Measurements from ENCODE around the gene AHNAK.
"Not testable (repeated sequence)": the region's sequence is repeated elsewhere in the genome, so short reads cannot be mapped to it uniquely, and the experiment has no call there.

Gene AHNAK

DNA sequence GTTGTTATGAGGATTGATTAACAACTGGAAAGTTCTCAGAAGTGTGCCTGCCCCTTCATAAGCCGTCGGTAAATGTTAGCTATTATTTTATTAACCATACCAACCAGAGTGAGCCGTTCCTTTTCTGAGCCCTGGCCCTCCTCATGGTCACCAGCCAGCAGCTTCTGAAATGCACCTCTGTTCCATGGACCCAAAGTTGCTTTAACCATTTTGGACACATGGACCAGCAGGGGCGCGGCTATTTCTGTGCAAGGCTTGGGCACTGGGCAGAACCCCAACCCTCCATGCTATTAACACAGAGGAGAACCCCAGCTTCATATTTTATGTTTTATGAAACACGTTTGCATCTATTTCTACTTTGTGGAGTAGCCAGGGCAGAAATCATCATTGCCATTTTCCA lies 146.3 kb downstream of the AHNAK start:
- DNase-seq, result no peak

DNA sequence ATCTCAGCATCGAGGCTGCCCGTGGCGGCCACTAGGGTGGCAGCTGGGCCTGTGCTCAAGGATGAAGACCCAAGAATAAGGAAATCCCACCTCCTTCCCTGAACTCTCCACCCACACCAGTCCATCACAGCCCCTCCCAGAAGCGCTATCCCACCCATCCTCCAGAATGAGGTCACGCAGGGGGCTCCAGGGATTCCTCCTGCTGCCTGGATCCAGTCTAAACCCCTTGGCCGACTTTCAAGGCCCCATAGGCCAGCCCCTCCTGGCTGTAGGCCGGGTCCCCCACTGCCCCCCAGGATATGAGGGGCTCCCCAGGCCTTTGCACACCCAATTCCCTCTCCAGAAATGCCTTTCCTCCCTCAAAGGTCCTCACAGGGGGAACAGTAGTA lies 146.7 kb downstream of the AHNAK start:
- DNase-seq, result no peak

DNA sequence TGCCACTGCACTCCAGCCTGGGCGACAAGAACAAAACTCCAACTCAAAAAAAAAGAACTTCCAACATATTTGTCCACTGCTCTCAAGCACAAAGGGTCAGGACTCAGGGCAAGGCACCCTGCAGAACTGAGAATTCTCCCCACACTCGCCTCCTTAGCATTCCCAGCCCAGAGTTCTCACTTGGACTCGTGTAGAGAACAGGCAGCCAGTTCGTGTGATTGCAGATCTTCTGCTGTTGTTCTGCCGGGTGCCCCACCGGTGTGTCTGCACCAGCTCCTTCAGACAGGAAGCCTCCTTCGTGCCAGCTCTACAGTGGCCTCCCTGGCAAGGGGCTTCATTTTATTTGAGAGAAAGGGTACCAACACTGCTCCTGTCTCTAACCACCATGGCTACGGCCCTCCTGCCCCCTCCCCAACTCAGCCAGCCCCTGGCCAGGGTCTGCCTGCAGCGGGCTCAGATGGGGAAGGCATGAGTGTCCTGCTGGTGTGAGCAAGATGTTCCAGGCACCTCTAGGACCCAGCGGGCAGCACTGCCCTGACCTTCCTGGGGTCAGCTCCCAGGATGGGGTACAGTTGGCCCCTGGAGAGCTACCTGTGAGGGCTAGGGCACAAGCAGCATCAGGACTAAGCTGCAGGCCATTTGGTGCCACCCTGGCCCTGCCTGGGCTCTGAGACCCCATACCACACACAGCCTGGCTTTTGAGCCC lies 147.3 kb downstream of the AHNAK start:
- no peak for DNase-seq

DNA sequence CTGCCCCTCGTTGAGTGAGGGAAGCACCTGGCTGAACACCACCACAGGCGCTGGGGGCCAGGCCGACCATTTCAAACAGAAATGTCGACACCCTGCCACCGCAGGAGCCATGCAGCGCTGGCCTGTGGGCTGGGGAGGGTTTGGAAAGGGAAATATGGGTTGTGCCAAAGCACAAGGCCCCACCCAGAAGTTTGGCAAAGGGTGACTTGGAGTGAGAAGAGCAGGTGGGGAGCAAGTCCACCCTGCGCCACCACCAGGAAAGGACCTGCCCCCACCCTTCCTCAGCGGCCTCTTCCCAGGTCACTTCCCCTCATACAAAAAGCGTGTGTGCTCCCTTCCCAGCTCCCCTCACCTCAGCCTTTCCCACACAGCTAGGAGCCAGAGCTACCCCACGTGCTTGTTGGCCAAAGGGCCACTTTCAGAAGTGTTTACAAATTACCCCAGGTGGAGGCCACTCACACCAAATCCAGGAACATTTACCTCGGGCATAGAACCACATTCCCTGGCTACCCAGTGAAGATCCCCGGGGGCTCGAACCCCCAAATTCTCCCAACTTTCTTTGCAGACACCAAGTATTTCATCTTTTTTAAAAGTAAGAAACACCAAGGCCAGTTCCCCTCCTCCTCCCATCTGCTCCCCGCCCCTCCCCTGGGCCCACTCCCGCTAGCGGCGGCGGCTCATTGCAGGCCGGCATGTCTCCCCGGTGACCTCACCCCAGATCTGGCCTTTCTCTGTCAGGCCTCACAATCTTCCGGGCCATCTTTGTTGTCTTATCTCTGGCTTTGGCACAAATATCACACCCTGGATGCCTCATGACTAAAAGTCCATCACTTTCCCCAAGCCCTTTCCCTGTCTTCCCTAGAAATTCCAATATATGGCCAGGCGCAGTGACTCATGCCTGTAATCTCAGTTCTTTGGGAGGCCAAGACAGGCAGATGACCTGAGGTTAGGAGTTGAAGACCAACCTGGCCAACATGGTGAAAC lies 148.3 kb downstream of the AHNAK start:
- DNase-seq, result no peak

DNA sequence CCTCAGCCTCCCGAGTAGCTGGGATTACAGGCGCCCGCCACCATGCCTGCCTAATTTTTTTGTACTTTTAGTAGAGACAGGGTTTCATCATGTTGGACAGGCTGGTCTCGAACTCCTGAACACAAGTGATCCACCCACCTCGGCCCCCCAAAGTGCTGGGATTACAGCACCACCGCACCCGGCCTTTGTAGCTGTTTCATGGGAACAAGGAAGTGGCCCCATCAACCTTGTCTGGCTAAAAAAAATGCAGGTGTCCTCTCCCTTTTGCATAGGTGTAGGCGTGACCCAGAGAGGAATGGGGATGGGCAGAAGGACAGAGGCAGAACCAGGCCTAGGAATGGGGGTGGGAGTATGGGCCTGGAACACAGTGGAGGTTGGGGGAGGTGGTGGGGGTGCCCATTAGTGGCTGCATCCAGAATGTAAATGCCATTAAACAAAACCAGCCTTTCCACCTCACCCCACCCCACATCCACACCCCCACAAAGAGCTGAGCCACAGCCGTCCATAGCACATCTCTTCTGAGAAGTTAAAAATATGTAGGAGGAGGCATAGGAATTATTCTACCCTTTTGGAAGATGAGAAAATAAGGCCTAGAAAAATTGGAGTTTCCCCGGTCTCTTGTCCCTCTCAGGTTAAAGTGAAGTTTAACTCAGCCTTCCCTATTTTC lies 150.6 kb downstream of the AHNAK start:
- DNase-seq, result no peak

DNA sequence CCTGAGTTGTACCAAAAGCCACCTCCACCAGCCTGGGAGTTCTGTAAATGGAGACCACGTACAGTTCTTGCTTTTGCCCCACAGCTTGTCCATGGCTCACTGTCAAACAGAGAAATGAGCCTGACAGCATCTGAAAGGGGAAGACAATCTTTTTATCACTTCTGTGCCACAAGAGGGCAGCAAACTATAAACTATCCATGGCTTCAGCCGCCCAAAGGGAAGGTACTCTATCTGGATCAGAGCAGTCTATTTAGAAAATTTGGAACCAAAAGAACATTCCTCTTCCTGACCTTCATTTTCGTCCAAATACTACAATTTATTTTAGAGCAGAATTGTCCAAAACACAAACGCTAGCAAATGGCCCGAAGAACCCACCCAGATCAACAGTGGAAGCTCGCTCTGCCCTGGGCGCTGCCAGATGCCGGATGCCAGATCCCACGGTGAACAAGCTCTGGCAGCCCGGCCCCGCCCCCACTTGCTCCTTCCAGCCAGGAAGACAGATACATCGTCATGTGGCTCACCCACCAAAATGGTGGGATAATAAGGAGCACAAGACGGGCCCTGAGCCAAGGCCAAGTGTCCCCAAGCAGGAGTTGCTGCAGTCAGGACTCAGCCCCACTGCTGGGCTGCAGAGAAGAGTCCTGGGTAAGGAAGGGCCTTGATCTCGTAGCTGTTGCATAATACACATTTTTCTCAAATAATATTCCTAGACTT lies 151.6 kb downstream of the AHNAK start:
- peak; percentile 75 to 80 for DNase-seq

DNA sequence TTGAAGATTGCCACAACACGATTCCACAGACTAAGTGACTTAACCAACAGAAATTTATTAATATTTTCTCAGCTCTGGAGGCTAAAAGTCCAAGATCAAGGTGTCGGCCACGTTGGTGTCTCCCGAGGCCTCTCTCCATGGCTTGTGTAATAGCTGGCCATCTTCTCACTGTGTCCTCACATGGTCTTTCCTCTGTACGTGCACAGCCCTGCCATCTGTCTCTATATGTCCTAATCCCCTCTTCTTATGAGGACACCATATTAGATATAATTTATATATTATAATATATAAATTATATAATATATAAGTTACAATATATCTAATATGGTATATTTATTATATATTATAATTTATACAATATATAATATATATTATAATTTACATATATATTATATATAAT lies 152.9 kb downstream of the AHNAK start:
- no peak for DNase-seq

DNA sequence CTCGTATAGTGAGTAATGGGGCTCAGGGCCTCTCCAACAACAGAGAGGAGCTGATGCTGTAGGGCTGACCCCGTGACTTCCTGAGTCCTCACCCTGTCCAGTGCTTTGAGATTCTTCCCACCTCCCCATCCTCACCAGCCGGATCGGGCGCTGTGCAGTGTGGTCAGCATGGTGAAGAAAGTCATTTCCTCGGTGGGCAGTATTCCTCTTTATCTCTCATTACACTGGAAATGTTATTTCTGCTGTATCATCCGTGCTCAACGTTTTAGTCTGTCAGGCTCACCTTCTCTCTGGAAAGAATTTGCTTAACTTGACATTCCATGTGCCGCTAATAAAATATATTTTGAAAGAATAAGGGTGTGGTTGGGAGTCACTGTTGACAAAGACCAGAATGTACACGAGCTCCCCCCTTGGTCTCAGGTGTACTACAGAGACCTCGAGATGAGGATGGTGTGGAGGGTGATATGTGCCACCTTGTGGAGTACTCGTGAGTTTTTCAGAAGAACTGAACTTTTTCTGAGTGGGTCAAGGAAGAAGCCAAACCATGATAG lies 153.5 kb downstream of the AHNAK start:
- no peak for DNase-seq

DNA sequence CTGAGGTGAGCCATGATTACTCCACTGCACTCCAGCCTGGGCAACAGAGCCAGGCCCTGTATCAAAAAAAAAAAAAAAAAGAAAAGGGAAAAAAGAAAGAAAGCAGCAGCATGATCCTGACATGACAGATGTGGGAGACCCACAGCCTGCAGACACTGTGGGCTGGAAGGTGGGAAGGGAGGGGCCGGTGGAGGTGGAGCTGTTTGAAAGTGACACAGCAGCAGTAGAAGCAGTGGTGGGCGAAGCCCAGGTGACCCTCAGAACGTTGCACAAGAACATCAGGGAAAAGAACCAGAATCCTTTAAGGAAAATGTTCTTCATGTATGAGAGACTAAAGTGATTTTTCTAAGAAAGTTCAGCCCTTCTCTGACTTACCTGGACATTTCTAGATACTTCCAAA lies 154.1 kb downstream of the AHNAK start:
- no peak for DNase-seq

DNA sequence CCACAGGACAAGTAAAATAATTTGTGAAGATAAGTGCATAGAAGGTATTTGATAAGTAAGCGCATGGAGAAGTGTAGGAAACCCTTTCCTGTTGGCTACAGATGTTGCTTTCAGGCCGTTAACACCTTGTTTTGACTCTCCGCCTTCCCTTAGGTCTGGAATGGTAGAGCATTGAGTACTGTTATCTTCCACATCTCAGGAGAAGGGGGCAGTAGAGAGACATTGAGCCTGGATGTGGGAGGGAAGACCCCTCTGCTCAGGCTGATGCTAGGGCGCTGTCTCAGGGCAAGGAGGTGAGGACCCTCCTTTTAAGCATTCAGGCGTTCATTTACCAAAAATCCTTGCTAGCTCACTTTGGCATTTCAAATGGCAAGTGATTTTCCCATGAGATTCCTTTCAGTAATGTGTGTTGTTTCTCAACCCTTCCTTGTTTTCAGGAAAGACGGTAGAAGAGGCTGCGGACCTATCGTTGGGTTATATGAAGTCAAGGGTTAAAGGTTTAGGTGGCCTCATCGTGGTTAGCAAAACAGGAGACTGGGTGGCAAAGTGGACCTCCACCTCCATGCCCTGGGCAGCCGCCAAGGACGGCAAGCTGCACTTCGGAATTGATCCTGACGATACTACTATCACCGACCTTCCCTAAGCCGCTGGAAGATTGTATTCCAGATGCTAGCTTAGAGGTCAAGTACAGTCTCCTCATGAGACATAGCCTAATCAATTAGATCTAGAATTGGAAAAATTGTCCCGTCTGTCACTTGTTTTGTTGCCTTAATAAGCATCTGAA lies 154.8 kb downstream of the AHNAK start:
- no peak for DNase-seq

DNA sequence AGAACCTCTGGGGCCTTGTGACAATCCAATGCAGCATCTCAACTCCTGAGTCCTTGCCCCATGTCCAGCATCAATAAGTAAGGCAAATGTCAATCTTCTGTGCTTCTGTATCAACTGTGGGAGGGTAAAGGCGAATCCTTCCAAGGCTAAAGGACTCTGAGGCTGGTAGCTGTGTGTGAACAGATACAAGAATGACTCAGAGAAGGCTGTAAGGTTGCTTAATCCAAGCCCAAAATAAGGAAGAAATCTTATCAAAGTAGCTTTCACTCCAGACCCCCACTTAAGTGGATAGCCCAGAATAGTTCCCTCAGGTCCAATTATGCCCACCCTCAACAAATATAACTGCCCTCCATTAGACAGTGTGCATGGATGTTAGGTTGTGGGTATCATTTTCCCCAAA lies 155.9 kb downstream of the AHNAK start:
- no peak for DNase-seq

DNA sequence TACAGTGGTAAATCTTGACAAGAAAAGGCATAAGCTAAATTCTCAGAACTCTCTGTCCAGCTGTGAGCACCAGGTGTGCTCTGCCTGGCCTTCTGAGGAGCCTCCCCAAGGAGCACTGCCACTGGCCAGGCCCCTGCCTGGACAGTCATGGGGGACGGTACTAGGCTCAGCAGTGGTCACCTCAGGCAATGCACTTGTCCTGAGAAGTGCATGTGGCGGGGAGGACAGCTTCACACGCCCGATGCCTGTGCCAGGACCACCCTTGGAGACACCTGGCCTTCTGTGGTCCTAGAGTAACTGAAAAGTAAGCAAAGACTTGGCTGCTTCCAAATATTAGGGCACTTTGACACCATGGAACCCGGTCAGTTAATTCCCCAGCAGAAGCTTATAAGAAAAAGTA lies 156.4 kb downstream of the AHNAK start:
- no peak for DNase-seq

DNA sequence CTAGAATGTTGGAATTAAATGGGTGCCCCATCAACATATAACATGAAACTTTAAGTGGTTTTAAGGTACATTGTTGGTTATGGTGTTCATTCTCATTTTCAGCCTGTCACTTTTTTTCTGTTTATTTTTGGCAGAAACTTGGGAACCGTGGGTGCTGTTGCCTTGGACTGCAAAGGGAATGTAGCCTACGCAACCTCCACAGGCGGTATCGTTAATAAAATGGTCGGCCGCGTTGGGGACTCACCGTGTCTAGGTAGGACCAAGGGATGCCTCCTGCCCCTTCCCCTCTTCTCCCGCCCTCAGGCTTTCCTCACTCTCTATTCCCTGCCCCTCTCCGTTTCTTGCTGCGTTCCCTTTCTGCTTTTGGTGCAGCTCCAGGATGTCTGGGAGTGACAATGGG lies 157.6 kb downstream of the AHNAK start:
- DNase-seq, result no peak

DNA sequence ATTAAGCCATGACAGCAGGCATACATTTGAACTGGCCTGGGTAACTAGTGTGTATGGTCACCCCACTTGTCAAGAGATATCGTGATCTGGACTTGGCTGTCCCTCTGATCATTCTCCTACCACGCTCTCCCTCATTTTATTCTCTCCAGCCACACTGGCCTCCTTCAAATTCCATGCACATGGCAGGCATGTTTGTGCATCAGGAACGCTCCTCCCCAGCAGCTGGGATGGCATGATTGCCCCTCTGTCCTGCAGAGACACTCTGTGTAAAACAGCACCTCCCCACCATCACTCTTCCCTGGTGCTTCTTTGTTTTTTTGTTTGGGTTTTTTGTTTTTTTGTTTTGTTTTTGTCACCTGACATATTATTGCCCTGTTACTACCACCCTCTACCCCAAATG lies 159.2 kb downstream of the AHNAK start:
- DNase-seq, result no peak

DNA sequence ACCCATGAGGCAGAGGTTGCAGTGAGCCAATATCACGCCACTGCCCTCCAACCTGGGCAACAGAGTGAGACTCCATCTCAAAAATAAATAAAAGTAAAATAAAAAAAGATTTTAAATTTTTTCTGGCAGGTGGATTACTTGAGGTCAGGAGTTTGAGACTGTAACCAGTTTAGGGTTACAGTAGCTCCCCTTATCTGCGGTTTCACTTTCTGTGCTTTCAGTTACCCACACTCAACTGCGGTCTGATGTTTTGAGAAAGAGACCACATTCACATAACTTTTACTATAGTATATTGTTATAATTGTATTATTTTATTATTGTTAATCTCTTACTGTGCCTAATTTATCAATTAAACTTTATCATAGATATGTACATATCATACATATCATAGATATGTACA lies 160.5 kb downstream of the AHNAK start:
- DNase-seq, result not testable (repeated sequence)

DNA sequence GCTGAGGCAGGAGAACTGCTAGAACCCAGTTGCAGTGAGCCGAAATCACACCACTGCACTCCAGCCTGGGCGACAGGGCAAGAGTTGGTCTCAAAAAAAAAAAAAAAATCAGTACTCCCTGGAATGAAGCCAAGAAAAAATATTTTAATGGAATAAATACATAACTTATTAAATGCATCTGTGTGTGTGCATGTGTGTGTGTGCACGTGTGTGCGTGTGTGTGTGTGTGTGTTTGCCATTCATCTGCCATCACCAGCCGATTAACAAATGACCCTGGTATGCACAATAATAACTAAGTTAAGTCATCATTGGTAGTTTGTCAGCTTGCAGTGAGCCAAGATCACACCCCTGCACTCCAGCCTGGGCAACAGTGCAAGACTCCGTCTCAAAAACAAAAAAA lies 162.8 kb downstream of the AHNAK start:
- no peak for DNase-seq
